Measurements from ENCODE around the gene ZFYVE28.

The ZFYVE28 gene

DNA sequence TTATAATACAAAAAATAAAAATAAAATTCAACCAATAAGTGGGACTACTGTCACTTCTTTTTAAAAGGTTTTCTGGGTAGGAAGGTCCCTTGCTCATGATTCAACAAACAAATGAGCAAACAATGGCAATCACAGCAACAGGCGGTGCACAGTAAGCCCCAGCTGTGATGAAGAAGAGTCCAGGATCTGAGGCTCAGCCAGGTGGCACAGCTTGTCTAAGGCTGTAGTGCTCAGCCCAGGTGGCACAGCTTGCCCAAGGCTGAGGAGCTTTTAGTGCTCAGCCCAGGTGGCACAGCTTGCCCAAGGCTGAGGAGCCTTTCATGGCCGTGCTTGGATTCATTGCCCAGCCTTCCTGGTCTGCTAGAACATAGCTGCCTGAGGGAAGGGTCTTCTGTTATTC, 75.0 kb downstream of the ZFYVE28 start:
- DNase-seq = no peak

GRCh38 chr4:2341911-2342652, 76.4 kb downstream of the ZFYVE28 start:
- DNase-seq = no peak

DNA sequence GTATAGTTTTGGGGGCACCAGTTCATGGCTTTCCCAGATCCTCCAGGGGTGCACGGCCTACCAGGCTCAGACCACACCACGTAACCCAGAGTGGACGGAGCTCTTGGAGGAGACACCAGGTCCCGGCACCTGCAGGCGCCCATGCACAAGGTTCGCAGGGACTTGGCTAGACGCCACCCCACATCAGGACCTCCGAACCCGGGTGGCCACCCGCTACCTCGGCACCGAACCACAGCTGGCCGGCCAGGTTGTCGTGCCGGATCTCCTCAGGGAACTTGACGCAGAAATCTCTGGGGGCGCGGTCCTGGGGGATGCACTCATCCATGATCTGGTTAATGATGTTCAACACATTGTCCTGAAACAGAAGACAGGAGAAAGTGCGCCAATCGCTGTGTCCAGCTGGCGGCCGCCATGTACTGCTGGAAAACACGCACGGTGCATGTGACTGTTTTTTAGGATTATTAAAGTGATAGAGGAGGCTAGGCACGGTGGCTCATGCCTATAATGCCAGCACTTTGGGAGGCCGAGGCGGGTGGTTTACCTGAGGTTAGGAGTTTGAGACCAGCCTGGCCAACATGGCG, 77.1 kb downstream of the ZFYVE28 start:
- no peak for DNase-seq

- no peak for DNase-seq
Observed at GRCh38 chr4:2340272-2341061, 78.0 kb downstream of the ZFYVE28 start.

- no peak for DNase-seq
Observed at GRCh38 chr4:2339458-2340271, 78.8 kb downstream of the ZFYVE28 start.

GRCh38 chr4:2338754-2339457, 79.5 kb downstream of the ZFYVE28 start:
- DNase-seq = no peak

- DNase-seq = no peak
Observed at GRCh38 chr4:2337896-2338295, 80.5 kb downstream of the ZFYVE28 start.

- no peak for DNase-seq
Observed at GRCh38 chr4:2337131-2337723, 81.2 kb downstream of the ZFYVE28 start.

- no peak for DNase-seq
Observed at GRCh38 chr4:2336659-2337058, 81.8 kb downstream of the ZFYVE28 start.

DNA sequence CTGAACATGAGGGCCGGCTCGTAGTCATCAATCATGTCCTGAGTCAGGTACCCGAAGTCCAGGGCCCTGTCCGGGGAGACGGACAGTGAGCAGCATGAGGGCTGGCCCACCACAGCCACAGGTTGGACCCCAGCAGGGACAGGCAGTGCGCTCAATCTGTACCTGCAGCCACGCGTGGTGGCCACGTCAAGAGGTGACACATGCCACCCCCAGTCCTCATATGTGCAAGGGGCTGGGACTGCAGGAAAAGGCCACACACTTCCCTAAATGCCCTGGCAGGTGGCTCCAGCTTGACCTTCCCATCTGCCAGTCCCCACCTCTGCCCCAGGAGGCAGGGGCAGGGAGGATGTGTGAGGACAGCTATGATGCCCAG, 82.7 kb downstream of the ZFYVE28 start:
- DNase-seq = no peak

- DNase-seq = no peak
Observed at GRCh38 chr4:2334826-2335728, 83.4 kb downstream of the ZFYVE28 start.

GRCh38 chr4:2333916-2334644, 84.4 kb downstream of the ZFYVE28 start:
- DNase-seq = no peak

GRCh38 chr4:2333356-2333841, 85.0 kb downstream of the ZFYVE28 start:
- no peak for DNase-seq

GRCh38 chr4:2332976-2333319, 85.5 kb downstream of the ZFYVE28 start:
- DNase-seq = no peak

DNA sequence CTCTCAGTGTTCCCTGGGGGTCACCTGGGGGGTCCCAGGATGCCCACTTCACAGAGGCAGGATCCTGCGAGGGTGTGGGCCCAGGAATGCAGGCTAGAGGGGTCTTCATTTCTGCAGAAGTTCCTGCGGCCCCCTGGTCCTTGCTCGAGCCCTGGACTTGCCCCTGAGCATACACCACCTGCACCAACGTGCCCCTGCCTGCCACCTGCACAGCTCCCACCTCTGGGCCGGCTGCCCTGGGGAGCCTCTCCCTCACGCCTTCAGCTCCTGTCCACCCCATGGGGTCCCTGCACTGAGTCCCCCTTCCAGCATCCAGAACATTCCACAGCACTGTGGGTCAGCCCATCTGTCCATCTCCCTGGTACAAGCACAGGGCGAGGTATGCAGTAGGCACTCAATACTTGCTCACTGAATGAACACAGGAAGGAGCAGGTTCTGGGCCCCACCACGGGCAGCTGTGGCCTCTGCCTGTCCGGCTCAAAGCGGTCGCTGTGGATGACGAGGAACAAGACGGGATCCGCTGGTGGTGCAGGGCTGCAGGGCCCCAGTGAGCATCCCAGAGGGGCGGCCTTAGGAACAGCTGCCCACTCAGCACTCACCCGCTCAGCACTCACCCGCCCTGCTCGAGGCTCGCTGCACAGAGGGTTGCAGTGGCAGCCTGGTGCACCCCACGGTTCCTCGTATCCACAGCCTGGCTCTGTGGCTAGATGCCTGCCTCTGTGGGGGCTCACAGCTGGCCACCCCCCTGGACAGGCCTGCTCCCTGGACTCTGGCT, 86.1 kb downstream of the ZFYVE28 start:
- DNase-seq = no peak

- no peak for DNase-seq
Observed at GRCh38 chr4:2331519-2332200, 86.8 kb downstream of the ZFYVE28 start.

- DNase-seq = no peak
Observed at GRCh38 chr4:2331043-2331420, 87.4 kb downstream of the ZFYVE28 start.

GRCh38 chr4:2330091-2331042, 88.1 kb downstream of the ZFYVE28 start:
- DNase-seq = no peak

Data from CD4-positive, alpha-beta T cell treated with Interleukin-4 for 1 hour (primary cell).